ENCODE results near the gene CCDC60. TPM values are rescaled to one million over a fixed set of nuclear protein-coding genes. Genes with fewer than 3 reads are reported as not detected.
A peak's percentile ranks its signal among the peaks of the same experiment; 100 is the strongest.

The CCDC60 gene
- total RNA-seq, 4 donors from 2014 or later: 0.64 to 10.6 (median 2.1) TPM

DNA sequence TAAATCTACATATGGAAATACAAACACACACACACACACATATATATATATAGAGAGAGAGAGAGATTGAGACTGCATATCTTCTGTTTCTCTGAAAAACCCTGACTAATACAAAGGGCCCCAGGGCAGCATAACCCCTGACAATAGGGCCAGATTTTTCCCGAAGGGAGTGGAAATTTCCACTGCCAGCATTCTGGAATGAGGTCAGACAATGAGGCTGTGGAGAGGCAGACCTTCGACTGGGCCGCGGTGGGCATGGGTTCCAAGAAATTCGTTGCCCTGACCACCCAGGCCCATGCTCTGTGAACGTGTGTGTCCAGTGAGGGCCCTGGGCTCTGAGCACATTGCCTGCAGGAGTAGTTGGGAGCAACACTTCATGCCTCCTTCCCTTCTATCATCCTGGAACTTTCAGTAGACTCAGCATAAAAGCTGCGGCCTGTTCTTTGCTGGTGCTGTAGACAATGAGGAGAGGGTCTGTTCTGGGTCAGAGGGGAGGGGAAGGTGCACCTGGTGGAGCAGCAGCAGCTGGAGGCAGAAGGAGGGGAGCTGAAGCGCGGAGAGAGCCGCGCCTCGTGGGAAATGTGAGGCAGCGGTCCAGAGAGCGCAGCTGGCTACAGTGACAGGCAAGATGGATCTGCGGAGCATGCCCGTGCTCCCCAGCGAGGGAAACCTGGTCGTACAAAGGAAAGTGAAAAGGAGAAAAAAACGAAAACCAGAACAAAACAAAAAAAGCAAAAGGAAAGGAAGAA, 25.6 kb upstream of the CCDC60 start:
- WGBS, 2 donors: 15 to 27% methylated on average over 16 to 19 of the region's 19 CpGs
- Histone ChIP-seq H3K27me3 (no peaks in the 10 kb centered on the region), H3K36me3 (no peaks in the 10 kb centered on the region), H3K27ac (no peak overlapping the region), H3K4me3 (no peak overlapping the region), H3K4me1 (peaks cover 4 to 20% (median 15%) of the 10 kb centered on the region in 3 donors), H3K9me3 (no peaks in the 10 kb centered on the region)
- intact Hi-C loops (cut with DNase I): no loop called here
- DNase-seq: no peak
- TF ChIP-seq POLR2A (IDR thresholded peaks at IDR 0.05): no peak
- TF ChIP-seq, protein P1, sequence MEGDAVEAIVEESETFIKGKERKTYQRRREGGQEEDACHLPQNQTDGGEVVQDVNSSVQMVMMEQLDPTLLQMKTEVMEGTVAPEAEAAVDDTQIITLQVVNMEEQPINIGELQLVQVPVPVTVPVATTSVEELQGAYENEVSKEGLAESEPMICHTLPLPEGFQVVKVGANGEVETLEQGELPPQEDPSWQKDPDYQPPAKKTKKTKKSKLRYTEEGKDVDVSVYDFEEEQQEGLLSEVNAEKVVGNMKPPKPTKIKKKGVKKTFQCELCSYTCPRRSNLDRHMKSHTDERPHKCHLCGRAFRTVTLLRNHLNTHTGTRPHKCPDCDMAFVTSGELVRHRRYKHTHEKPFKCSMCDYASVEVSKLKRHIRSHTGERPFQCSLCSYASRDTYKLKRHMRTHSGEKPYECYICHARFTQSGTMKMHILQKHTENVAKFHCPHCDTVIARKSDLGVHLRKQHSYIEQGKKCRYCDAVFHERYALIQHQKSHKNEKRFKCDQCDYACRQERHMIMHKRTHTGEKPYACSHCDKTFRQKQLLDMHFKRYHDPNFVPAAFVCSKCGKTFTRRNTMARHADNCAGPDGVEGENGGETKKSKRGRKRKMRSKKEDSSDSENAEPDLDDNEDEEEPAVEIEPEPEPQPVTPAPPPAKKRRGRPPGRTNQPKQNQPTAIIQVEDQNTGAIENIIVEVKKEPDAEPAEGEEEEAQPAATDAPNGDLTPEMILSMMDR (IDR thresholded peaks at IDR 0.05): no peak

DNA sequence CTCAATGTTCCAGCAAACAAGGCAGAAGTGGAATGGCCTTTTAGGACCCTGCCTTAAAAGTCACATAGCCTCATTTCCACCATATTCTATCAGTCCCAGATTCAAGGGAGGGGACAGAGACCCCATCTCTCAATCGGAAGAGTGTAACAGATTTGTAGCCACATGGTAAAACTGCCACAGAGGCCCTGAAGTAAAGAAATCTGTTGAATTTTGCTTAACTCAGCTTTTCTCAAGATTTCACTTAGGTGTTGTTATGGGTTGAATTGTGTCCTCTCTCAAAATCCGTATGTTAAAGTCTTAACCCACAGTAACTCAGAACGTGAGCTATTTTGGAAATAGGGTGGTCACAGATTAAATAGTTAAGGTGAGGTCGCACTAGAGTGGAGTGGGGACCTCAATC, 22.7 kb upstream of the CCDC60 start:
- TF ChIP-seq POLR2A (IDR thresholded peaks at IDR 0.05): no peak
- TF ChIP-seq, protein P1 (IDR thresholded peaks at IDR 0.05): no peak
- intact Hi-C loops (cut with DNase I): no loop called here
- 77 to 78% methylated on average over 4 of the region's 4 CpGs for WGBS, 2 donors
- no peaks in the 10 kb centered on the region for H3K9me3 ChIP-seq
- no peaks in the 10 kb centered on the region for H3K27me3 ChIP-seq
- no peak for DNase-seq
- no peaks in the 10 kb centered on the region for H3K36me3 ChIP-seq
- H3K4me3 ChIP-seq: no peak overlapping the region
- no peak overlapping the region for H3K27ac ChIP-seq
- peaks cover 4 to 20% (median 17%) of the 10 kb centered on the region in 3 donors for H3K4me1 ChIP-seq

DNA sequence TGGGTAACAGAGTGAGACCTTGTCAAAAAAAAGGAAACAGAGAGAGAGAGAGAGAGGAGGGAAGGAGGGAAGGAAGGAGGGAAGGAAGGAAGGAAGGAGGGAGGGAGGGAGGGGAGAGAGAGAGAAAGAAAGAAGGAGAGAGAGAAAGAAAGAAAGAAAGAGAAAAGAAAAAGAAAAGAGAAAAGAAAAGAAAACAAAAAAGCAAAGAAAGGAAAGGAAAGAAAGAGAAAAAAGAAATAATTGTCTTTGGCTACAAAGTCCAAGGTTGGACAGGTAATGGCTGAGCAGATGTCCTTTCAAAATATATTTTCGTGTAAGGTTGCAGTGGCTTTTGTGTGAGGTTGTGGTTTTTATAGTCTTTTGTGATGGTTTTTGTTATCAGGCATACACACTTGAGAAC, 21.6 kb upstream of the CCDC60 start:
- Histone ChIP-seq H3K27me3 (no peaks in the 10 kb centered on the region), H3K36me3 (no peaks in the 10 kb centered on the region), H3K4me1 (peaks cover 4 to 17% (median 13%) of the 10 kb centered on the region in 3 donors), H3K9me3 (no peaks in the 10 kb centered on the region), H3K27ac (no peak overlapping the region), H3K4me3 (no peak overlapping the region)
- TF ChIP-seq, protein P1 (IDR thresholded peaks at IDR 0.05): no peak
- TF ChIP-seq POLR2A (IDR thresholded peaks at IDR 0.05): no peak
- intact Hi-C loops (cut with DNase I): no loop called here
- DNase-seq: no peak
- WGBS, 2 donors: 42 to 44% methylated on average over 1 of the region's 1 CpG

DNA sequence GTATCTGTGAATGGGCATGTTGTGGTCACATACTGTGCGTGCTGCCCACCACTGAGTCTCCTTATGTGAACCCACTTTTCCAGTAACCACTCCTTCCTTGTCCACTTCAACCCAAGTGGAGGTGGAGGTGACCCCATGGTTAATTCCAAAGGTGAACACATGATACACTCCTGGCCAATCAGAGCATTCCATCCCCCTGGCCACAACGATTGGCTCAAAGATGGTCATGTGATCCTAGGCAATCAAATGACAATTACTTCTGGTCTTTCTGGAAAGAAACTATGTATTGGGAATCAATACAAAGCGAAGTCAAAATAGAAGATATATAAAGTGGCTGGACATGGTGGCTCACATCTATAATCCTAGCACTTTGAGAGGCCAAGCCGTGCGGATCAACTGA, 20.2 kb upstream of the CCDC60 start:
- H3K9me3 ChIP-seq: no peaks in the 10 kb centered on the region
- intact Hi-C loops (cut with DNase I): no loop called here
- H3K27ac ChIP-seq: no peak overlapping the region
- TF ChIP-seq, protein P1 (IDR thresholded peaks at IDR 0.05): no peak
- peaks cover 0 to 16% (median 7%) of the 10 kb centered on the region in 3 donors for H3K4me1 ChIP-seq
- H3K36me3 ChIP-seq: no peaks in the 10 kb centered on the region
- no peak for DNase-seq
- 88 to 91% methylated on average over 5 of the region's 5 CpGs for WGBS, 2 donors
- H3K4me3 ChIP-seq: no peak overlapping the region
- no peaks in the 10 kb centered on the region for H3K27me3 ChIP-seq

DNA sequence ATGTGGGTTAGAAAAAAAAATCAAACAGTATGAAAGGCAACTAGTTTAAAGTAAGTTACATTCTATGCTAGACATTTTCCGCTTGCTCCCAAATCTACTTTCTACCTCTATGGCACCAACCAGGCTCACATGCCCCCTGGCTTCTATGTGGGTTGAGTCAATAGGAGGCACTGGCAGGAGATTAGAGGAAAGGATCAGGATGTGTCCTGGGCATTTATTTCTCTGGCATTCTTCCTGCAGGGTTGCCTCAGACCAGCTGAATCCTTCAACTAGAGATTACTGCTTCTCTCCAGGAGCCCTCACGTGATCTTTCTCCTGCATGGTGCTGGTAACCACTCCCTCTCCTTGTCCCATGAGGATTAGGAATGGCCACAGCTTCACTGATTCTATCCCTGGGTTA, 14.9 kb upstream of the CCDC60 start:
- H3K27me3 ChIP-seq: no peaks in the 10 kb centered on the region
- WGBS, 2 donors: 25 to 36% methylated on average over 2 of the region's 2 CpGs
- peak overlapping the region in 1 of 4 donors; percentile 10 for H3K27ac ChIP-seq
- TF ChIP-seq POLR2A (IDR thresholded peaks at IDR 0.05): no peak
- TF ChIP-seq, protein P1 (IDR thresholded peaks at IDR 0.05): peak in 2 of 6 experiments; percentile 10 to 30
- intact Hi-C loops (cut with DNase I): no loop called here
- DNase-seq: no peak
- H3K4me1 ChIP-seq: peaks cover 0 to 26% (median 5%) of the 10 kb centered on the region in 3 donors
- H3K9me3 ChIP-seq: no peaks in the 10 kb centered on the region
- H3K36me3 ChIP-seq: no peaks in the 10 kb centered on the region
- H3K4me3 ChIP-seq: no peak overlapping the region
